Ishikawa (cell line): Measurements from ENCODE around the gene MAP2K1.

ENCODE experiments used
- CEBPB ChIP-seq: IDR thresholded peaks from 2 replicates; pipeline ENCODE4 v1.6.1; 2012
- CREB1 ChIP-seq: IDR thresholded peaks from 2 replicates; pipeline ENCODE4 v1.6.1; 2012; ENCODE audit warnings: low read depth
- EGR1 ChIP-seq: IDR thresholded peaks from 2 replicates; pipeline ENCODE4 v1.6.1; 2012
- EP300 ChIP-seq: IDR thresholded peaks from 2 replicates; pipeline ENCODE4 v1.6.1; 2012; ENCODE audit warnings: borderline replicate concordance
- FOXM1 ChIP-seq: IDR thresholded peaks from 2 replicates; pipeline ENCODE4 v1.6.1; 2012; ENCODE audit warnings: low read depth, borderline replicate concordance
- NFIC ChIP-seq: IDR thresholded peaks from 2 replicates; pipeline ENCODE4 v1.6.1; 2012
- RAD21 ChIP-seq: IDR thresholded peaks from 2 replicates; pipeline ENCODE4 v1.6.1; 2012; ENCODE audit warnings: low read depth
- TAF1 ChIP-seq: IDR thresholded peaks from 2 replicates; pipeline ENCODE4 v1.6.1; 2012; ENCODE audit warnings: low read depth, mild to moderate bottlenecking
- TCF12 ChIP-seq: IDR thresholded peaks from 2 replicates; pipeline ENCODE4 v1.6.1; 2012; ENCODE audit warnings: low read depth
- TEAD4 ChIP-seq: IDR thresholded peaks from 2 replicates; pipeline ENCODE4 v1.6.1; 2012
- YY1 ChIP-seq: IDR thresholded peaks from 2 replicates; pipeline ENCODE4 v1.6.1; 2012; ENCODE audit warnings: low read depth
- ZBTB7A ChIP-seq: IDR thresholded peaks from 2 replicates; pipeline ENCODE4 v1.6.1; 2012; ENCODE audit warnings: low read depth
- TF ChIP-seq, protein P1 (sequence below): IDR thresholded peaks from 2 replicates; pipeline ENCODE4 v1.6.1; 2012
- TF ChIP-seq, protein P2 (sequence below): IDR thresholded peaks from 2 replicates; pipeline ENCODE4 v1.6.1; 2012
- TF ChIP-seq, protein P3 (sequence below): IDR thresholded peaks from 2 replicates; pipeline ENCODE4 v1.6.1; 2012; ENCODE audit warnings: low read depth, mild to moderate bottlenecking

Gene MAP2K1

DNA sequence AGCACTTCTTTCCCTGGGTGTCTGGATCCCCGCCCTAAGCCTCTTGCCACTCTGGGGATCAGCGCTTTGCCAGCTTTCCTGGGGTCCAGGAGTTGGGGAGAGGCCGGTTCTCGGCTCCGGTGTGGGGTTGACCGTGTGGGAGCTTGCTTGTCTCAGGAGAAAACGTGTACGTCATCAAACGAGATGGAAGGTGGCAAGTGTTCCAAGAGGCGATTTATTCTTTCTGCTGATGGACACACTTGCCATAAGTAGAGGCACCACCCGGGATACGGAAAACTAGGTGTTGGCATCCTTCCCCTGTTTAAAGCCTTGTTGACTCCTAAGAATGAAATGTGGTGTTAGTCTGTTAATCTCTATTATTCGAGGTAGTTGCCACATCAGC is 118.7 kb downstream of the MAP2K1 start:
- TF ChIP-seq CREB1 = no peak
- no peak for TF ChIP-seq EGR1
- no peak for TF ChIP-seq YY1
- TF ChIP-seq, protein P1, sequence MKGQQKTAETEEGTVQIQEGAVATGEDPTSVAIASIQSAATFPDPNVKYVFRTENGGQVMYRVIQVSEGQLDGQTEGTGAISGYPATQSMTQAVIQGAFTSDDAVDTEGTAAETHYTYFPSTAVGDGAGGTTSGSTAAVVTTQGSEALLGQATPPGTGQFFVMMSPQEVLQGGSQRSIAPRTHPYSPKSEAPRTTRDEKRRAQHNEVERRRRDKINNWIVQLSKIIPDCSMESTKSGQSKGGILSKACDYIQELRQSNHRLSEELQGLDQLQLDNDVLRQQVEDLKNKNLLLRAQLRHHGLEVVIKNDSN = no peak
- TF ChIP-seq, protein P2, sequence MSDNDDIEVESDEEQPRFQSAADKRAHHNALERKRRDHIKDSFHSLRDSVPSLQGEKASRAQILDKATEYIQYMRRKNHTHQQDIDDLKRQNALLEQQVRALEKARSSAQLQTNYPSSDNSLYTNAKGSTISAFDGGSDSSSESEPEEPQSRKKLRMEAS = no peak

DNA sequence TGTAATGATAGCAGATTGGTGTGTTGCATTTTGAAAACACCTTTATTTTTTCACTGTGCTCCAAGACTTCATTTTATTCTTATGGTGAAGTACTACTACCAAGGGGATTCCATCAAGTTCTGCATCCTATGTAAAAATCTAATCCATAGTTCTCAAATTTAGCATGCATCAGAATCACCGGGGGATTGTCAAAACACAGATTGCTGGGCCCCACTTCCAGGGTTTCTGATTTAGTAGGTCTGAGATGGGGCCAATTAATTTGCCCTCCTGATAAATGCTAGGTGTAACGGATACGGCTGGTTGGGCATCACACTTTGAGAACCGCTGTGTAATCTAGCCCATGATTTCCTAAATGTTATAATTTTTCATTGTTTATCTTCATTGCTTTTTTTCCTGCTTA is 119.1 kb downstream of the MAP2K1 start:
- TF ChIP-seq, protein P2 = no peak
- no peak for TF ChIP-seq EGR1
- TF ChIP-seq NFIC = no peak
- no peak for TF ChIP-seq TAF1
- TF ChIP-seq ZBTB7A = no peak
- no peak for TF ChIP-seq EP300
- TF ChIP-seq CREB1 = no peak
- TF ChIP-seq, protein P1 = no peak
- no peak for TF ChIP-seq CEBPB
- no peak for TF ChIP-seq FOXM1
- TF ChIP-seq TCF12 = no peak
- no peak for TF ChIP-seq RAD21
- TF ChIP-seq, protein P3, sequence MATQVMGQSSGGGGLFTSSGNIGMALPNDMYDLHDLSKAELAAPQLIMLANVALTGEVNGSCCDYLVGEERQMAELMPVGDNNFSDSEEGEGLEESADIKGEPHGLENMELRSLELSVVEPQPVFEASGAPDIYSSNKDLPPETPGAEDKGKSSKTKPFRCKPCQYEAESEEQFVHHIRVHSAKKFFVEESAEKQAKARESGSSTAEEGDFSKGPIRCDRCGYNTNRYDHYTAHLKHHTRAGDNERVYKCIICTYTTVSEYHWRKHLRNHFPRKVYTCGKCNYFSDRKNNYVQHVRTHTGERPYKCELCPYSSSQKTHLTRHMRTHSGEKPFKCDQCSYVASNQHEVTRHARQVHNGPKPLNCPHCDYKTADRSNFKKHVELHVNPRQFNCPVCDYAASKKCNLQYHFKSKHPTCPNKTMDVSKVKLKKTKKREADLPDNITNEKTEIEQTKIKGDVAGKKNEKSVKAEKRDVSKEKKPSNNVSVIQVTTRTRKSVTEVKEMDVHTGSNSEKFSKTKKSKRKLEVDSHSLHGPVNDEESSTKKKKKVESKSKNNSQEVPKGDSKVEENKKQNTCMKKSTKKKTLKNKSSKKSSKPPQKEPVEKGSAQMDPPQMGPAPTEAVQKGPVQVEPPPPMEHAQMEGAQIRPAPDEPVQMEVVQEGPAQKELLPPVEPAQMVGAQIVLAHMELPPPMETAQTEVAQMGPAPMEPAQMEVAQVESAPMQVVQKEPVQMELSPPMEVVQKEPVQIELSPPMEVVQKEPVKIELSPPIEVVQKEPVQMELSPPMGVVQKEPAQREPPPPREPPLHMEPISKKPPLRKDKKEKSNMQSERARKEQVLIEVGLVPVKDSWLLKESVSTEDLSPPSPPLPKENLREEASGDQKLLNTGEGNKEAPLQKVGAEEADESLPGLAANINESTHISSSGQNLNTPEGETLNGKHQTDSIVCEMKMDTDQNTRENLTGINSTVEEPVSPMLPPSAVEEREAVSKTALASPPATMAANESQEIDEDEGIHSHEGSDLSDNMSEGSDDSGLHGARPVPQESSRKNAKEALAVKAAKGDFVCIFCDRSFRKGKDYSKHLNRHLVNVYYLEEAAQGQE = no peak
- TF ChIP-seq YY1 = no peak
- no peak for TF ChIP-seq TEAD4

DNA sequence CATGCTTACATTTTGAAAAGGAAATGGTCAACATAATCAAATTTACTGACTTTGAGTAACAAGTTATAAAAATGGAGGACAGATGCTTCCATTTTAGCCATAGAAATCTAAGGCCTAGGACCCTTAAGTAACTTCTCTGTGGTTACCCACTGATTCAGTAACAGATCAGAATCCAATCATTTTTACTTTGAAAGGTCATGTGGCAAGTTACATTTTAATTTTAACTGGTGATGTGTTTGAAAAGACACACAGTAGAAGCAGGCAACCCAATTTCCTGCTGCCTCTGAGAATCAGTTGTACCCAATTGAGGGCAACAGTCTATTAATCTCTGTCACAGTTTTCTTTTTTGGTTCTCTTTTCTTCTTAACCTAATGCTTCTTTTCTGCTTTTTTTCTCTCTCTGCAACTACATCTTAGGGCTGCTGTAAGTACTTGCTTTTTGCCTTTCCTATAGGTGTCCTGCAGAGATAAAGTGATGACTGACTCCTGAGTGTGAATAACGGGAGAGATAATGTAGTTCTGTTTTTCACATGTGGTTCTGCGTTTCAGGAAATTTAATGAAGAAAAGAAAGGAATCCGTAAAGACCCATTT is 121.7 kb downstream of the MAP2K1 start:
- no peak for TF ChIP-seq YY1
- TF ChIP-seq ZBTB7A = no peak
- TF ChIP-seq TCF12 = no peak
- TF ChIP-seq EGR1 = no peak
- no peak for TF ChIP-seq NFIC
- no peak for TF ChIP-seq CEBPB
- TF ChIP-seq, protein P1 = no peak
- TF ChIP-seq RAD21 = no peak
- TF ChIP-seq EP300 = no peak
- no peak for TF ChIP-seq FOXM1
- TF ChIP-seq TAF1 = no peak
- TF ChIP-seq, protein P2 = no peak
- no peak for TF ChIP-seq CREB1
- TF ChIP-seq, protein P3 = no peak
- no peak for TF ChIP-seq TEAD4

DNA sequence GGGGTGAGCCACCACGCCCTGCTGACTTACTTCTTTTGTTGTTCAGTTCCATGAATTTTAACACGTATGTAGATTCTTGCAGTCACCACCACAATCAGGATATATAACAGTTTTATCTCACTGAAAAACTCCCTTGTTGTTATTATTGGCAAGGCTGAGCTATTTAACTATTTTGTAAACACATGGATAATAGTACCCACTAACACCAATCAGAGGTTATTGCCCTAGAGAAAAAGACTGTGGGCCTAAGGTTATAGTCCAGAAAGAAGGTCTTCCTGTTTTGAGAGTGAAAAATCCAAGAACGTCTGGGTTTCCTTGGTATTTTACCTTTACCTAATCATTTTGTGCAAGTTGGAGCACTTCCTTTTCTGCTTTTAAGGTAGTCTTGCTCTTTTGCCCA is 127.9 kb downstream of the MAP2K1 start:
- TF ChIP-seq RAD21 (no peak), TEAD4 (no peak), CREB1 (no peak), ZBTB7A (no peak)

DNA sequence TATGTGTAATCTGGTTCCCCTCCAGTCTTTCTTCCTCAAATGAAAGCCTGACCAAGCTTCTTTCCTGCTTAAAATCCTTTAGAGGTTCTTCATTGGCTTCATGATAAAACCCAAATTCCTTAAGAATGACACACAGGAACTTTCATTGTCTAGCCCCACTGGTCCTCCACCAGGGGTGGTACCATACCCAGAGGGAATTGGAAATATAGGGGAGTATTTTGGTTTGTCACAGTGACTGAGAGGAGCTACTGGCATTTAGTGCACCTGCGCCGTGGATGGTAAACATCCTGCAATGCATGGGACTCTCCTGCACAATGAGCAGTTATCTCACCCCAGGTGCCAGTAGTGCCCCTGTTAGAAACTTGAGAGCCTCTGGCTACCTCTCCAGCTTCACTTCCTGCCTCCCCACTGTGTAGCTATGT is 129.2 kb downstream of the MAP2K1 start:
- TF ChIP-seq EP300 (peak; percentile 40), FOXM1 (peak; percentile 23; the same call in 1 of the 2 replicates), TEAD4 (peak; percentile 48; the same call in 1 of the 2 replicates), YY1 (no peak), TCF12 (peak; percentile 85), RAD21 (0 out of 2 replicates have a peak, but pooled peaks have one; percentile 2), NFIC (0 out of 2 replicates have a peak, but pooled peaks have one; percentile 7)
- TF ChIP-seq, protein P3 = no peak
- TF ChIP-seq, protein P1 = no peak
